HepG2 (cell line): ENCODE results near the gene GLOD4. TPM values are rescaled to one million over a fixed set of nuclear protein-coding genes. Genes with fewer than 3 reads are reported as not detected.

Experiments used
- ASH2L ChIP-seq: fragments of 300-600, 200-600 bp; sonication (generic); IDR thresholded peaks from 2 replicates; pipeline ENCODE4 v1.7.0; 2017; ENCODE audit warnings: low read depth, mild to moderate bottlenecking, moderate library complexity, mixed read lengths, low read length; ENCODE audit not compliant: insufficient read length
- ATF7-NPFF ChIP-seq: sonication (generic); formaldehyde crosslinking; IDR thresholded peaks from 2 replicates; pipeline ENCODE4 v1.8.1; 2023; ENCODE audit warnings: mild to moderate bottlenecking, low read depth, missing genetic modification reagents, moderate library complexity
- HDAC1 ChIP-seq: sonication (generic); formaldehyde crosslinking; IDR thresholded peaks from 2 replicates; pipeline ENCODE4 v1.5.1; 2020; ENCODE audit warnings: mild to moderate bottlenecking, missing genetic modification reagents
- MYC ChIP-seq: sonication (generic); formaldehyde crosslinking; IDR thresholded peaks from 2 replicates; pipeline ENCODE4 v1.9.0; 2021; ENCODE audit warnings: missing genetic modification reagents, borderline replicate concordance
- PHF20 ChIP-seq: sonication (generic); formaldehyde crosslinking; IDR thresholded peaks from 2 replicates; pipeline ENCODE4 v1.5.0; 2020; ENCODE audit warnings: mild to moderate bottlenecking, missing genetic modification reagents
- PHF8 ChIP-seq: sonication (generic); formaldehyde crosslinking; IDR thresholded peaks from 2 replicates; pipeline ENCODE4 v1.5.0; 2020; ENCODE audit warnings: missing genetic modification reagents
- RBAK ChIP-seq: sonication (generic); formaldehyde crosslinking; IDR thresholded peaks from 2 replicates; pipeline ENCODE4 v1.5.1; 2020; ENCODE audit warnings: mild to moderate bottlenecking, missing genetic modification reagents
- TAF1 ChIP-seq: sonication (generic); formaldehyde crosslinking; IDR thresholded peaks from 2 replicates; pipeline ENCODE4 v1.4.0; 2020; ENCODE audit warnings: missing genetic modification reagents
- ZEB1 ChIP-seq: IDR thresholded peaks from 2 replicates; pipeline ENCODE4 v1.6.1; 2012; ENCODE audit warnings: mild to moderate bottlenecking, low read depth, inconsistent platforms; ENCODE audit not compliant: insufficient replicate concordance
- ZFX ChIP-seq: sonication (generic); formaldehyde crosslinking; IDR thresholded peaks from 2 replicates; pipeline ENCODE4 v1.4.0; 2020; ENCODE audit warnings: mild to moderate bottlenecking, low read depth, missing genetic modification reagents, moderate library complexity
- polyA plus RNA-seq, 8 experiments: library from polyadenylated mRNA; depleted of rRNA in 3 of 8; stranded (reverse) in 7 of 8; unstranded in 1 of 8; fragments of >200 nt; fragmentation: Illumina TruSeq in 4 of 8; extraction: Trizol in 4 of 8; gene quantifications; 2 replicates each; pipeline versions ENCODE4 v1.2.1 to v1.2.3, GENCODE V29; 2011 to 2016; ENCODE audit warnings: low read depth in 4 of 8, missing spikeins in 1 of 8, mixed read lengths in 1 of 8; ENCODE audit not compliant: insufficient read depth in 1 of 8
- total RNA-seq, 5 experiments: library from RNA; depleted of rRNA; stranded (reverse); fragments of >200 nt; fragmentation: Illumina TruSeq; extraction: Trizol; gene quantifications; 2 replicates each; pipeline ENCODE4 v1.2.3, GENCODE V29; 2016; ENCODE audit warnings: low read depth in 1 of 5
- TF ChIP-seq, protein P1 (sequence below), 2 experiments: sonication (generic) in 1 of 2; formaldehyde crosslinking in 1 of 2; IDR thresholded peaks; 2 replicates each; pipeline versions ENCODE4 v1.4.0 to v1.6.1; 2018 to 2020; ENCODE audit warnings: missing genetic modification reagents in 2 of 2, borderline replicate concordance in 1 of 2, low read depth in 1 of 2, mild to moderate bottlenecking in 1 of 2, missing biosample characterization in 1 of 2
- TF ChIP-seq, protein P2 (sequence below): sonication (generic); formaldehyde crosslinking; IDR thresholded peaks from 2 replicates; pipeline ENCODE4 v1.4.0; 2020; ENCODE audit warnings: missing genetic modification reagents, low read depth, mild to moderate bottlenecking, borderline replicate concordance
- TF ChIP-seq, protein P3 (sequence below): sonication (generic); formaldehyde crosslinking; IDR thresholded peaks from 2 replicates; pipeline ENCODE4 v1.4.0; 2020; ENCODE audit warnings: mild to moderate bottlenecking, missing genetic modification reagents
- TF ChIP-seq, protein P4 (sequence below): sonication (generic); formaldehyde crosslinking; IDR thresholded peaks from 2 replicates; pipeline ENCODE4 v1.5.1; 2020; ENCODE audit warnings: mild to moderate bottlenecking, missing genetic modification reagents, moderate library complexity
- TF ChIP-seq, protein P5 (sequence below): sonication (generic); formaldehyde crosslinking; IDR thresholded peaks from 2 replicates; pipeline ENCODE4 v1.8.1; 2022; ENCODE audit warnings: mild to moderate bottlenecking, missing genetic modification reagents

Gene GLOD4
- total and polyA plus RNA-seq, 2 of the 13 experiments (the other 11 are each of a cell fraction or from before 2014, with no cell fraction given), result 53.7 to 87.8 TPM

DNA sequence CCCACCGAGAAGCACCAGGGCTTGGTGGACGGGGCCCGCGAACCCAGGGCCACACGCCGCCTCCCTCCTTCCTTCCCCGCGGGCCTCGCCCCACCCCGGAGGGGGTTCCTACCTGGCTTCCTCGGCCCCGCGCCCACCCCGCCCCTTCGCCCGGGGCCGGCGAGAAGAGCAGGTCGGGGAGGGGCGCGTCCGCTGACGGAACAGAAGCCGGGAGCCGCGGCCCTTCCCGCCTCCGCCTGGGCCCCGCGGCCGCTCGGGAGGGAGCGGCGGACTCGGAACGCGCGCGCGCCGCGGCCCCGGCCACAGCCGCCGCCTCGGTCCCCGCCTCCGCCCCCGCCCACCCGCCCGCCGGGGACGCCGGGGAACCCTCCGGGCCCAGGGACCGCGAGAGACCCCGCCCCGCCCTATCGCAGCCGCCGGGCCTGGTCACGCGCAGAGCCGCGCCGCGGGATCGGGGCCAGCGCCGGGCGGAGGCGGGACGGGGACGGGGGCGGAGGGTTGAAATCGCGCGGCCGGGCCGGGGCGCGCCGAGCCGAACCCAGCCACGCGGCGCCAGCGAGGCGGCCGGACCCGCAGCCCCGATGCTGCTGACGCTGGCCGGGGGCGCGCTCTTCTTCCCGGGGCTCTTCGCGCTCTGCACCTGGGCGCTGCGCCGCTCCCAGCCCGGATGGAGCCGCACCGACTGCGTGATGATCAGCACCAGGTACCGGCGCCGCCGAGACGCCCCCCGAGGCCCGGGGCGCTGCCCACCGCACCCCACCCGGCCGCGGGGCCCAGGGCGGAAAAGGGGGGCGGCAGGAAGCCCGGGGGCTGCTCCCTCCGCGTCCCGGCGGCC lies 49.8 kb downstream of the GLOD4 start, which contains the start of gene TLCD3A (continued):
- TF ChIP-seq, protein P1, sequence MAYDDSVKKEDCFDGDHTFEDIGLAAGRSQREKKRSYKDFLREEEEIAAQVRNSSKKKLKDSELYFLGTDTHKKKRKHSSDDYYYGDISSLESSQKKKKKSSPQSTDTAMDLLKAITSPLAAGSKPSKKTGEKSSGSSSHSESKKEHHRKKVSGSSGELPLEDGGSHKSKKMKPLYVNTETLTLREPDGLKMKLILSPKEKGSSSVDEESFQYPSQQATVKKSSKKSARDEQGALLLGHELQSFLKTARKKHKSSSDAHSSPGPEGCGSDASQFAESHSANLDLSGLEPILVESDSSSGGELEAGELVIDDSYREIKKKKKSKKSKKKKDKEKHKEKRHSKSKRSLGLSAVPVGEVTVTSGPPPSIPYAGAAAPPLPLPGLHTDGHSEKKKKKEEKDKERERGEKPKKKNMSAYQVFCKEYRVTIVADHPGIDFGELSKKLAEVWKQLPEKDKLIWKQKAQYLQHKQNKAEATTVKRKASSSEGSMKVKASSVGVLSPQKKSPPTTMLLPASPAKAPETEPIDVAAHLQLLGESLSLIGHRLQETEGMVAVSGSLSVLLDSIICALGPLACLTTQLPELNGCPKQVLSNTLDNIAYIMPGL (CRISPR knock-in tag; IDR thresholded peaks at IDR 0.05; ENCODE audit: borderline replicate concordance in 1 of 2, low read depth in 1 of 2), result 0 out of 4 replicates have a peak, but pooled peaks of 1 of the 2 experiments have one; percentile 25
- TF ChIP-seq PHF8 (CRISPR knock-in tag) (peak; percentile 81), ZFX (CRISPR knock-in tag) (peak; percentile 86), PHF20 (CRISPR knock-in tag) (no peak; the same call in 1 of the 2 replicates), ATF7-NPFF (CRISPR knock-in tag) (0 out of 2 replicates have a peak, but pooled peaks have one; percentile 1), MYC (peak; percentile 17; the same call in 1 of the 2 replicates), RBAK (CRISPR knock-in tag) (no peak), ASH2L (peak; percentile 54), TAF1 (CRISPR knock-in tag) (peak; percentile 1; the same call in 1 of the 2 replicates), HDAC1 (CRISPR knock-in tag) (0 out of 2 replicates have a peak, but pooled peaks have one; percentile 15), ZEB1 (peak; percentile 54)
- TF ChIP-seq, protein P2, sequence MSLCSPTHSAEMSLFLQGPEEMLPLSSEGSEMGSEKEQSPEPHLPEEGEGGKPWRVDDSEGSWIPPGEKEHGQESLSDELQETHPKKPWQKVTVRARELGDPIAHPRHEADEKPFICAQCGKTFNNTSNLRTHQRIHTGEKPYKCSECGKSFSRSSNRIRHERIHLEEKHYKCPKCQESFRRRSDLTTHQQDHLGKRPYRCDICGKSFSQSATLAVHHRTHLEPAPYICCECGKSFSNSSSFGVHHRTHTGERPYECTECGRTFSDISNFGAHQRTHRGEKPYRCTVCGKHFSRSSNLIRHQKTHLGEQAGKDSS (CRISPR knock-in tag), result no peak
- TF ChIP-seq, protein P3, sequence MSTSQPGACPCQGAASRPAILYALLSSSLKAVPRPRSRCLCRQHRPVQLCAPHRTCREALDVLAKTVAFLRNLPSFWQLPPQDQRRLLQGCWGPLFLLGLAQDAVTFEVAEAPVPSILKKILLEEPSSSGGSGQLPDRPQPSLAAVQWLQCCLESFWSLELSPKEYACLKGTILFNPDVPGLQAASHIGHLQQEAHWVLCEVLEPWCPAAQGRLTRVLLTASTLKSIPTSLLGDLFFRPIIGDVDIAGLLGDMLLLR, result 0 out of 2 replicates have a peak, but pooled peaks have one; percentile 17
- TF ChIP-seq, protein P4, sequence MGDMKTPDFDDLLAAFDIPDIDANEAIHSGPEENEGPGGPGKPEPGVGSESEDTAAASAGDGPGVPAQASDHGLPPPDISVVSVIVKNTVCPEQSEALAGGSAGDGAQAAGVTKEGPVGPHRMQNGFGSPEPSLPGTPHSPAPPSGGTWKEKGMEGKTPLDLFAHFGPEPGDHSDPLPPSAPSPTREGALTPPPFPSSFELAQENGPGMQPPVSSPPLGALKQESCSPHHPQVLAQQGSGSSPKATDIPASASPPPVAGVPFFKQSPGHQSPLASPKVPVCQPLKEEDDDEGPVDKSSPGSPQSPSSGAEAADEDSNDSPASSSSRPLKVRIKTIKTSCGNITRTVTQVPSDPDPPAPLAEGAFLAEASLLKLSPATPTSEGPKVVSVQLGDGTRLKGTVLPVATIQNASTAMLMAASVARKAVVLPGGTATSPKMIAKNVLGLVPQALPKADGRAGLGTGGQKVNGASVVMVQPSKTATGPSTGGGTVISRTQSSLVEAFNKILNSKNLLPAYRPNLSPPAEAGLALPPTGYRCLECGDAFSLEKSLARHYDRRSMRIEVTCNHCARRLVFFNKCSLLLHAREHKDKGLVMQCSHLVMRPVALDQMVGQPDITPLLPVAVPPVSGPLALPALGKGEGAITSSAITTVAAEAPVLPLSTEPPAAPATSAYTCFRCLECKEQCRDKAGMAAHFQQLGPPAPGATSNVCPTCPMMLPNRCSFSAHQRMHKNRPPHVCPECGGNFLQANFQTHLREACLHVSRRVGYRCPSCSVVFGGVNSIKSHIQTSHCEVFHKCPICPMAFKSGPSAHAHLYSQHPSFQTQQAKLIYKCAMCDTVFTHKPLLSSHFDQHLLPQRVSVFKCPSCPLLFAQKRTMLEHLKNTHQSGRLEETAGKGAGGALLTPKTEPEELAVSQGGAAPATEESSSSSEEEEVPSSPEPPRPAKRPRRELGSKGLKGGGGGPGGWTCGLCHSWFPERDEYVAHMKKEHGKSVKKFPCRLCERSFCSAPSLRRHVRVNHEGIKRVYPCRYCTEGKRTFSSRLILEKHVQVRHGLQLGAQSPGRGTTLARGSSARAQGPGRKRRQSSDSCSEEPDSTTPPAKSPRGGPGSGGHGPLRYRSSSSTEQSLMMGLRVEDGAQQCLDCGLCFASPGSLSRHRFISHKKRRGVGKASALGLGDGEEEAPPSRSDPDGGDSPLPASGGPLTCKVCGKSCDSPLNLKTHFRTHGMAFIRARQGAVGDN, result peak; percentile 66
- TF ChIP-seq, protein P5, sequence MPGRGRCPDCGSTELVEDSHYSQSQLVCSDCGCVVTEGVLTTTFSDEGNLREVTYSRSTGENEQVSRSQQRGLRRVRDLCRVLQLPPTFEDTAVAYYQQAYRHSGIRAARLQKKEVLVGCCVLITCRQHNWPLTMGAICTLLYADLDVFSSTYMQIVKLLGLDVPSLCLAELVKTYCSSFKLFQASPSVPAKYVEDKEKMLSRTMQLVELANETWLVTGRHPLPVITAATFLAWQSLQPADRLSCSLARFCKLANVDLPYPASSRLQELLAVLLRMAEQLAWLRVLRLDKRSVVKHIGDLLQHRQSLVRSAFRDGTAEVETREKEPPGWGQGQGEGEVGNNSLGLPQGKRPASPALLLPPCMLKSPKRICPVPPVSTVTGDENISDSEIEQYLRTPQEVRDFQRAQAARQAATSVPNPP (CRISPR knock-in tag), result 0 out of 2 replicates have a peak, but pooled peaks have one; percentile 16
